SH-SY5Y (cell line): Measurements from ENCODE around the gene ATAD2B.

Experiments used
- GATA2 ChIP-seq: IDR thresholded peaks from 2 replicates; pipeline ENCODE4 v1.6.1; 2011; ENCODE audit warnings: mild to moderate bottlenecking, low read depth, low read length
- GATA3 ChIP-seq: IDR thresholded peaks from 2 replicates; pipeline ENCODE4 v1.6.1; 2011; ENCODE audit warnings: low read depth, mild to moderate bottlenecking, low read length, moderate library complexity

Gene ATAD2B

GRCh38 chr2:23871206-23871605 lies 55.7 kb downstream of the ATAD2B start:
- TF ChIP-seq GATA3 (no peak), GATA2 (no peak)

DNA sequence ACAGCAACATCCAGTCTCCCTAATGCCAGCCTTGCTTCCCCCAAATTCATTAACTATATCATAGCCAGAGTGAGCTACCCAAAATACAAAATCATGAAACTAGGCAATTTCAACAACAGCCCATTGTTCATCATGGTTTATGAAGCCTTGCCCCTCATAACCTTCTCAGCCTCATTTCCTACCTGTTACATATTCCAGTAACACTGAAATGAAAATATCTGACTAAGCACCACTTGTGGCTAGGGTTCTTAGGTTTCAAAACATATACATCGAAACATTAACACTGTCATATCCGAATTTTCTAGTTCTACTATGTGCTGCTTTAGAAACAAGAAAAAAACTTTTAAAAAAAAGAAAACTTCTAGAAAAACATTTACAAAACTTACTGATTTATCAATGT lies 59.5 kb downstream of the ATAD2B start:
- no peak for TF ChIP-seq GATA3
- TF ChIP-seq GATA2, result no peak

GRCh38 chr2:23862716-23863426 lies 64.1 kb downstream of the ATAD2B start:
- TF ChIP-seq GATA3 (no peak), GATA2 (no peak)

DNA sequence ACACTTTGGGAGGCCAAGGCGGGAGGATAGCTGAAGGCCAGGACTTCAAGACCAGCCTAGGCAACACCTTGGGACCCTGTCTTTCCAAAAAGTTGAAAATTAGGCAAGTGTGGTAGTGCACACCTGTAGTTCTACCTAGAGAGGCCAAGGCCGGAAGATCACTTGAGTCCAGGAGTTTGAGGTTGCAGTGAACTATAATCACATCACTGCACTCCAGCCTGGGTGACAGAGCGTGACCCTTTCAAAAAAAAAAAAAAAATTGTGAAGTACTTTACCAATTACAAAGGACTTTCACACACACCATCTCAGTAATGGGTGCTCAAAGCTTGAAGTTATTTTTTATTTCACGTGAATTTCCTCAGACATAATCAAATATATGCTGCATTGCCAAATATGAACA lies 65.0 kb downstream of the ATAD2B start:
- no peak for TF ChIP-seq GATA3
- no peak for TF ChIP-seq GATA2

GRCh38 chr2:23859983-23860382 lies 66.9 kb downstream of the ATAD2B start:
- TF ChIP-seq GATA2 (no peak), GATA3 (no peak)

- TF ChIP-seq GATA3, result no peak
- TF ChIP-seq GATA2, result no peak
These were observed 67.7 kb downstream of the ATAD2B start for GRCh38 chr2:23859234-23859633.

DNA sequence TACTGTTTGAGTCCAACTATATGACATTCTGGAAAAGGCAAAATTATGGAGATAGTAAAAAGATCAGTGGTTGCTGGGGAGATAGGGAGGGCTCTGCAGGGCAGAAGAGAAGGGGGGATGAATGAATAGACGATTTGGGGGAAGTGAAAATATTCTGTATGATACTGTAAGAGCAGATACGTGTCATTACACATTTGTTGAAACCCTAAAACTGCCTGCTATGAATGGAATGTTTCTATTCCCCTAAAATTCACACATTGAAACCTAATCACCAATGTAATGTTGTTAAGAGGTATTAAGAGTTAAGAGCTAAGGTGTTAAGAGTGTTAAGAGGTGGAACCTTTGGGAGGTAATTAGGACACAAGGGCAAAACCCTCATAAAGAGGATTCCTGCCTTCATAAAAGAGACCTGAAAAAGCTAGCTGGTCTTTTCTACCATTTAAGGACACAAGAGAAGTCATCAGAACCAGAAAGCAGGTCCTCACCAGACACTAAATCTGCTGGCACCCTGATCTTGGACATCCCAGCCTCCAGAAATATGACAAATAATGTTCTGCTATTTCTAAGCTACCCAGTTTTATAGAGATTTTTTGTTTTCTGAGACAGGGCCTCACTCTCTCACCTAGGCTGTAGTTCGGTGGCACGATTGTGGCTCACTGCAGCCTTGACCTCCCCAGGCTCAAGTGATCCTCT lies 76.2 kb downstream of the ATAD2B start:
- TF ChIP-seq GATA3 (no peak), GATA2 (no peak)

- TF ChIP-seq GATA2 (no peak), GATA3 (no peak)
These were observed 82.0 kb downstream of the ATAD2B start for GRCh38 chr2:23844905-23845304.

DNA sequence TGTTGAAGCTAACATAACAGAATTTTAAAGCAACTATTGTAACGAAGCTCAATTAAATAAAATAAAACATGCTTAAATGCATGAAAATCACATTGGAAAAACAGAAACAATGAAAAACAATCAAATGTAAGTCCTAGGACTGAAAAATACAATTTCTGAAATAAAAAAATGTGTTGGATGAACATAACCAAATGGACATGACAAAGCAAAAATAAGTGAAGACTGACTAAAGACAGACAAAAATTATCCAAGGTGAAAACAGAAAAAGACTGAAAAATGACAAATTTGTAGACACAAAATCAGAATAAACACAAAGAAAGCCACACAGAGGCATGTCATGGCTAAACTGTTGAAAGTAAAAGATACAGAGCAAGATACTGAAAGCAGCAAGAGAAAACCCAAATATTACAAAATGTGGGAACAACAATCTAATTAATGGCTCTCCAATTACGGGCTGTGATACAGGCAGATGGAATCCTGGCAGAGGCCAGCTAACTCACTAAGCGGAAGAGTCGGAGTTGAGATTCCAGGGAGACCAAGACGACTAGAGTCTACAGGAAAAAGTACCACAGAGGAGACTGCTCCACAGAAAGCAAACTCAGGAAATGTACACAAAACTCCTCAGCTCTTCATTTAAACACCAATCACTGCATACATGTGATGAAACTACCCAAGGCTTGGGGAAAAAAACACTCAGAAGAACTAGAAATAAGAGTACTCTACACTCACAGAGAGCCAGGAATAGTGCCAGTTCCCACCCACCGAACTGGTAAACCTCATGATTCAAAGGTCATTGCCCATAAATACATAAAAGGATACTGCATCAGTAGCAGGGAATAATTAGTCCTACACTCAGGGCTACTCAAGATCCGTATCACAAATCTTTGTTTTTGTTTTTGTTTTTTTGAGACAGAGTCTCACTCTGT lies 83.6 kb downstream of the ATAD2B start:
- TF ChIP-seq GATA3, result no peak
- no peak for TF ChIP-seq GATA2

- TF ChIP-seq GATA2 (no peak), GATA3 (no peak)
These were observed 86.9 kb downstream of the ATAD2B start for GRCh38 chr2:23839919-23840578.

GRCh38 chr2:23838996-23839395 lies 87.9 kb downstream of the ATAD2B start:
- TF ChIP-seq GATA2, result no peak
- no peak for TF ChIP-seq GATA3

DNA sequence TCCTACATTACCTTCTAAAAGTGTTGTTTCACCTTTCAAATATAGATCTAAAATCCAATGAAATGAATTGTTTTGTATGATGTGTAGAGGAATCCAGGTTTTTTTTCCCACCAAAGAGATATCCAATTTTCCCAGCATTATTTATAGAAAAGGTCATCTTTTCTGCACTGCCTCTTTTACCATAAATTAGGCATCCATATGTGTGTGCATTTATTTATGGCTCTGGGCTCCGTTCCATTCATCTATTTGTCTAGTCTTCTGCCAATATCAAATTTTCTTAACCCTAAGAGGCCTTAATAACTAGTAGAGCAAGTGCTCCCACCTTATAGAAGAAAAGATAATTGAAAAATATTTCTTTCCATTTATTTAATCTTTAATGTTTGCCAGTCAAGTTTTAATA lies 88.3 kb downstream of the ATAD2B start:
- TF ChIP-seq GATA2 (no peak), GATA3 (no peak)

- TF ChIP-seq GATA3 (no peak), GATA2 (no peak)
These were observed 89.1 kb downstream of the ATAD2B start for GRCh38 chr2:23837871-23838270.
